Measurements from ENCODE around the gene PRPF40A.

GRCh38 chr2:152676461-152676860 is 40.8 kb downstream of the PRPF40A start:
- no peak for TF ChIP-seq CTCF (IDR thresholded peaks at IDR 0.05; ENCODE audit: low read depth, low read length)
- no peak for TF ChIP-seq EZH2phosphoT487 (IDR thresholded peaks at IDR 0.05; ENCODE audit: low read depth)

Data from OCI-LY3 (cell line).